Esophagus muscularis mucosa (tissue), 3 donors: ENCODE results near the gene TUB.

Source experiments
- POLR2AphosphoS5 ChIP-seq, 2 donors: sonication (generic); formaldehyde crosslinking; IDR thresholded peaks; one replicate each; pipeline ENCODE4 v1.6.1; 2017; ENCODE audit warnings: antibody characterized with exemption in 2 of 2
- TF ChIP-seq, protein P1 (sequence below), 3 experiments: fragments of 200-600 bp in 2 of 3; fragments of 450-650 bp in 1 of 3; sonication (generic) in 2 of 3; IDR thresholded peaks; one replicate each; pipeline ENCODE4 v1.5.1; 2017 to 2019; ENCODE audit warnings: antibody characterized with exemption in 3 of 3, mild to moderate bottlenecking in 2 of 3, moderate library complexity in 1 of 3

DNA sequence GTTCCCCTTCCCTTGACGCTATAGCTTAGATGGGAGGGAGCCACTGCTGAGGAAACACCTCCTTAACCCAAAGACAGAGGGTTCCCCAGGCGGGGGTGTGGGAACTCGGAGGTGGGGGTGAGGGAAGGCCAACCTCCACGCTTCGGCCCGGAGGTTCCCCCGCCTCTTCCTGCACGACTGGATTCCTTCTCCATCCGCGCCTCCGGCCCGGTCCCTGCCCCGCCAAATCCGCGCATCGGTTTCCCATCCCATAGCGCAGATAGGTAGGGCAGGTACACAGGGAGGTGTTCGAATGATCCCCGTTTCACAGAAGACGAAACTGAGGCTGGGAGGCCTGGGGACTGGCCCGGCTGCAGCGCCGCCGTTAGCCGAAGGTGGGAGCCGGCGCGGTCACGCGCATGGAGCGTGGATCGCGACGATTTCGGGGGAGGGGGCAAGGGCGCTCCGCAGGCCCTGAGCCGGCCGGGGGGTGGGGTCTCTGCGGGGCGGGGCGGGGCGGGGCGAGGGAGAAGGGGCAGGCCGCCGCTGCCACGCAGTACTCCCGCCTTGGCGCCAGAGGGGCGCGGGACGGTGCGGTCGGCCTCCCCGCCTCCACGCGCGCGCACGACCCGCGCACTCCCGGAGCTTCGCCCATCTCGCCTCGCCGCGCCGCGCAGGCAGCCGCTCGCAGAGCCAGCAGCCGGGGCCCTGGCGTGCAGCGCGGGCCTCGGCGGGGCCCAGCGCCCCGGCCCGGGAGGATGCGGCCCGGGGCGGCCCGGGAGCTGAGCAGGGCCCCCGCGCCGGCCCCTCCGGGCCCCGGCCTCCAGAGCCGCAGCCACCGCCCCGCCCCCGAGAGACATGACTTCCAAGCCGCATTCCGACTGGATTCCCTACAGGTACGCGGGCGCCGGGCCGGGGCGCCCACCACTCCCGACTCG, at the start of gene TUB:
- no peak for TF ChIP-seq POLR2AphosphoS5 (IDR thresholded peaks at IDR 0.05)
- TF ChIP-seq, protein P1, sequence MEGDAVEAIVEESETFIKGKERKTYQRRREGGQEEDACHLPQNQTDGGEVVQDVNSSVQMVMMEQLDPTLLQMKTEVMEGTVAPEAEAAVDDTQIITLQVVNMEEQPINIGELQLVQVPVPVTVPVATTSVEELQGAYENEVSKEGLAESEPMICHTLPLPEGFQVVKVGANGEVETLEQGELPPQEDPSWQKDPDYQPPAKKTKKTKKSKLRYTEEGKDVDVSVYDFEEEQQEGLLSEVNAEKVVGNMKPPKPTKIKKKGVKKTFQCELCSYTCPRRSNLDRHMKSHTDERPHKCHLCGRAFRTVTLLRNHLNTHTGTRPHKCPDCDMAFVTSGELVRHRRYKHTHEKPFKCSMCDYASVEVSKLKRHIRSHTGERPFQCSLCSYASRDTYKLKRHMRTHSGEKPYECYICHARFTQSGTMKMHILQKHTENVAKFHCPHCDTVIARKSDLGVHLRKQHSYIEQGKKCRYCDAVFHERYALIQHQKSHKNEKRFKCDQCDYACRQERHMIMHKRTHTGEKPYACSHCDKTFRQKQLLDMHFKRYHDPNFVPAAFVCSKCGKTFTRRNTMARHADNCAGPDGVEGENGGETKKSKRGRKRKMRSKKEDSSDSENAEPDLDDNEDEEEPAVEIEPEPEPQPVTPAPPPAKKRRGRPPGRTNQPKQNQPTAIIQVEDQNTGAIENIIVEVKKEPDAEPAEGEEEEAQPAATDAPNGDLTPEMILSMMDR (IDR thresholded peaks at IDR 0.05), result no peak
